ENCODE data around the gene FOXP1.

The FOXP1 gene

GRCh38 chr3:70970171-70970570, 613.4 kb downstream of the FOXP1 start:
- no peak for DNase-seq (ENCODE audit: low read depth)

GRCh38 chr3:70963431-70964275, 619.9 kb downstream of the FOXP1 start:
- DNase-seq (ENCODE audit: low read depth), result no peak

GRCh38 chr3:70959506-70960291, 623.8 kb downstream of the FOXP1 start:
- DNase-seq (ENCODE audit: low read depth), result no peak

GRCh38 chr3:70952033-70952747, 631.3 kb downstream of the FOXP1 start:
- no peak for DNase-seq (ENCODE audit: low read depth)

- DNase-seq (ENCODE audit: low read depth), result no peak
These were observed 632.2 kb downstream of the FOXP1 start for GRCh38 chr3:70951316-70951715.

GRCh38 chr3:70947579-70947978, 635.9 kb downstream of the FOXP1 start:
- no peak for DNase-seq (ENCODE audit: low read depth)

GRCh38 chr3:70943886-70944285, 639.6 kb downstream of the FOXP1 start:
- no peak for DNase-seq (ENCODE audit: low read depth)

- no peak for DNase-seq (ENCODE audit: low read depth)
These were observed 650.3 kb downstream of the FOXP1 start for GRCh38 chr3:70933105-70933810.

GRCh38 chr3:70930066-70930465, 653.5 kb downstream of the FOXP1 start:
- no peak for DNase-seq (ENCODE audit: low read depth)

- no peak for DNase-seq (ENCODE audit: low read depth)
These were observed 656.3 kb downstream of the FOXP1 start for GRCh38 chr3:70927239-70927638.

GRCh38 chr3:70926835-70927234, 656.7 kb downstream of the FOXP1 start:
- DNase-seq (ENCODE audit: low read depth), result no peak

GRCh38 chr3:70919661-70920060, 663.9 kb downstream of the FOXP1 start:
- DNase-seq (ENCODE audit: low read depth), result no peak

- DNase-seq (ENCODE audit: low read depth), result no peak
These were observed 664.4 kb downstream of the FOXP1 start for GRCh38 chr3:70919091-70919490.

GRCh38 chr3:70916375-70917055, 667.0 kb downstream of the FOXP1 start:
- no peak for DNase-seq (ENCODE audit: low read depth)

GRCh38 chr3:70914862-70915261, 668.7 kb downstream of the FOXP1 start:
- DNase-seq (ENCODE audit: low read depth), result no peak

- no peak for DNase-seq (ENCODE audit: low read depth)
These were observed 671.8 kb downstream of the FOXP1 start for GRCh38 chr3:70911719-70912118.

GRCh38 chr3:70905491-70905890, 678.0 kb downstream of the FOXP1 start:
- DNase-seq (ENCODE audit: low read depth), result no peak

Data from stimulated activated CD8-positive, alpha-beta memory T cell treated with anti-CD3 and anti-CD28 coated beads, Interleukin-4, amount 100 ng/mL, for 24 hours (primary cell).